Activated naive CD8-positive, alpha-beta T cell treated with anti-CD3 and anti-CD28 coated beads, Interleukin-2, amount 50 U/mL, for 24 hours (primary cell): ENCODE data around the gene MUC4.
"Not testable (repeated sequence)": the region's sequence is repeated elsewhere in the genome, so short reads cannot be mapped to it uniquely, and the experiment has no call there.

Experiments
- ATAC-seq: fragments of 150-1000 bp; cut with Tn5 transposase; one replicate; pipeline ENCODE4 v1.10.0; 2021
- DNase-seq: peaks from one replicate; pipeline ENCODE4 v3.0.0; 2021
- H3K27ac Mint-ChIP-seq: one replicate; pipeline ENCODE4 v1.8.0; 2021; ENCODE audit warnings: mild to moderate bottlenecking, mixed read lengths
- H3K27me3 Mint-ChIP-seq: one replicate; pipeline ENCODE4 v1.8.0; 2021; ENCODE audit warnings: mixed read lengths
- H3K36me3 Mint-ChIP-seq: one replicate; pipeline ENCODE4 v1.8.0; 2021; ENCODE audit warnings: low read depth, mixed read lengths
- H3K4me1 Mint-ChIP-seq: one replicate; pipeline ENCODE4 v1.8.0; 2021; ENCODE audit warnings: mixed read lengths
- H3K4me3 Mint-ChIP-seq: one replicate; pipeline ENCODE4 v1.8.0; 2021; ENCODE audit warnings: mild to moderate bottlenecking, moderate library complexity, mixed read lengths
- H3K9me3 Mint-ChIP-seq: one replicate; pipeline ENCODE4 v1.8.0; 2021; ENCODE audit warnings: mixed read lengths

The MUC4 gene

DNA sequence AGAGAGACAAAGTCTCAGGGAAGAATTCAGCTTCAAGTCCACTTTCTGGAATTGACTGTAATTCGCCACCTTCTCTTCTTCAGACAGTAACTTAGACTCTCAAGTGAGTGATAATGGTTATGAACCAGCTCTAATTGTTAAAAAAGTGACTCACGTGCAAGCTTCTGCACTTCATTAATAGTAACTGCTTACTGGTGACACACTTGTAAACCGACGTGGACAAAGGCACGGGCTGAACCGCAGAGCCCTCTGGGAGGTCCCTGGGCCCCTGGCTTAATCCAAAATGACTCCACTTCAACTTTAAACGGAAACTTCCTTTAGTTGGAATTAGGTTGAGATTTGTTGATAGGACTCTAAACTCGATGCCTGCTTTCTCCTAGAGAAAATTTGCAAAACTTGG, 17.0 kb downstream of the MUC4 start:
- no peaks in the 10 kb centered on the region for H3K36me3 Mint-ChIP-seq
- peaks cover 2% of the 10 kb centered on the region for H3K27me3 Mint-ChIP-seq
- H3K9me3 Mint-ChIP-seq = peaks cover 4% of the 10 kb centered on the region
- no peak overlapping the region for H3K27ac Mint-ChIP-seq
- ATAC-seq (no peak), DNase-seq (no peak)
- H3K4me1 Mint-ChIP-seq = peaks cover 8% of the 10 kb centered on the region
- no peak overlapping the region for H3K4me3 Mint-ChIP-seq

DNA sequence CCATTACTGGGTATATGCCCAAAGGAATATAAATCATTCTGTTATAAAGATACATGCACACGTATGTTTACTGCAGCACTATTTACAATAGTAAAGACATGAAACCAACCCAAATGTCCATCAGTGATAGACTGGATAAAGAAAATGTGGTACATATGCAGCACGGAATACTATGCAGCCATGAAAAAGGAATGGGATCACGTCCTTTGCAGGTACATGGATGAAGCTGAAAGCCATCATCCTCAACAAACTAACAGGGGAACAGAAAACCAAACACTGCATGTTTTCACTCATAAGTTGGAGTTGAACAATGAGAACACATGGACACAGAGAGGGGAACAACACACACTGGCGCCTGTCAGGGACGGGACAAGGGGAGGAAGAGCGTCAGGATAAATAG, 19.1 kb downstream of the MUC4 start:
- not testable (repeated sequence) for H3K4me3 Mint-ChIP-seq, H3K27ac Mint-ChIP-seq, H3K36me3 Mint-ChIP-seq, H3K9me3 Mint-ChIP-seq, ATAC-seq, DNase-seq, H3K27me3 Mint-ChIP-seq
- peaks cover 23% of the 10 kb centered on the region for H3K4me1 Mint-ChIP-seq

- DNase-seq = no peak
- H3K27ac Mint-ChIP-seq = no peak overlapping the region
Measured at GRCh38 chr3:195790901-195791300, 20.8 kb downstream of the MUC4 start.

DNA sequence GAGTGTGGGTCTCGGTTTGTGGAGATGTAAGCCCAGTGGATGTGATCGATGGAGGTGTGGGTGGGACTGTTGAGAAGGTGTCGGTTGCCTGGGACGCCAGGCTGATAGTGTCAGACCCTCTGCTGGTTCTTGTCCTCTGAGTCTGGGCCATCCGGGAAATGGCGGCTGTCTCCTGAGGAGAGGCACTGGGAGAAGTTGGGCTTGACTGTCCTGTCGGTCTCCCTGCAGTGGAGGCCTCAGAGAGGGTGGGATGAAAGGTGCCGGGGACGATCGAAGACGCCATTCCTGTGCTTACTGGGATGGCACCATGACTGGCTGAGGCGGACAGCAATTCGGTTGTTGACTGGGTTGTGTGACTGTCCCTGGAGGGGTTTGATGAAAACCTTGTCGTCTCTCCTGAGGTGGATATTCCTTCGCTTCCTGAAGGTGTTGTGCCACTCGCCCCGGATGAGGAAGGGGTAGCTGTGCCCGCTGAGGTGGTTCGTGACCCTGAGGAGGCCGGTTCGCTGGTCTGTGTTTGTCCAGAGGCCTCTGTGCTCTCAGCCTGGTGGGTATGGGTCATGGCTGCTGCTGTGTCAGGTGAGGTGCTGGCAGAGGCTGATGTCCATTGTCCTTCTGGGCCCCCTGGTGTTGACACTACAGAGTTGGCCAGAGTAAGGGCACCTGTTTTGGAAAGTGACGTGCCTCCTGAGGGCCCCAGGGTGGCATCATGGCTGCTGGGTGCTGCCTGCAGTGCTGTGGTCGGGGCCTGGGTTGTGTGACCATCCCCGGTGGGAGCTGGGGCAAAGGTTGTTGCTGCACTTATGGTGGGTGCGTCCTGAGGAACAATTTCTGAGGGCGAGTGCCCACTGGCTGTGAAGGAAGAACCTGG, 22.8 kb downstream of the MUC4 start:
- H3K27ac Mint-ChIP-seq = no peak overlapping the region
- ATAC-seq = no peak

More at GRCh38 chr3:195790901-195791300, 20.8 kb downstream of the MUC4 start:
- Mint-ChIP-seq H3K36me3 (peaks cover 7% of the 10 kb centered on the region), H3K4me3 (no peak overlapping the region), H3K9me3 (peaks cover 16% of the 10 kb centered on the region), H3K4me1 (peaks cover 30% of the 10 kb centered on the region), H3K27me3 (peaks cover 2% of the 10 kb centered on the region)
- no peak for ATAC-seq

GRCh38 chr3:195785781-195786405, 25.8 kb downstream of the MUC4 start:
- Mint-ChIP-seq H3K36me3 (peaks cover 29% of the 10 kb centered on the region), H3K9me3 (peaks cover 51% of the 10 kb centered on the region), H3K4me1 (peaks cover 54% of the 10 kb centered on the region), H3K27ac (peak overlapping the region; percentile 69)
- not testable (repeated sequence) for ATAC-seq, H3K27me3 Mint-ChIP-seq, H3K4me3 Mint-ChIP-seq, DNase-seq

More for the DNA sequence above, 22.8 kb downstream of the MUC4 start:
- no peak for DNase-seq
- Mint-ChIP-seq H3K27me3 (no peaks in the 10 kb centered on the region), H3K9me3 (peaks cover 36% of the 10 kb centered on the region), H3K4me1 (peaks cover 44% of the 10 kb centered on the region), H3K4me3 (no peak overlapping the region), H3K36me3 (peaks cover 21% of the 10 kb centered on the region)

GRCh38 chr3:195784031-195784430, 27.7 kb downstream of the MUC4 start:
- peaks cover 52% of the 10 kb centered on the region for H3K4me1 Mint-ChIP-seq
- H3K27me3 Mint-ChIP-seq, H3K27ac Mint-ChIP-seq, ATAC-seq, H3K4me3 Mint-ChIP-seq, DNase-seq: not testable (repeated sequence)
- H3K36me3 Mint-ChIP-seq = peaks cover 35% of the 10 kb centered on the region
- peaks cover 61% of the 10 kb centered on the region for H3K9me3 Mint-ChIP-seq

- not testable (repeated sequence) for ATAC-seq, DNase-seq, H3K27me3 Mint-ChIP-seq, H3K4me3 Mint-ChIP-seq, H3K27ac Mint-ChIP-seq
- Mint-ChIP-seq H3K9me3 (peaks cover 52% of the 10 kb centered on the region), H3K4me1 (peaks cover 37% of the 10 kb centered on the region), H3K36me3 (peaks cover 31% of the 10 kb centered on the region)
Measured at GRCh38 chr3:195781236-195781635, 30.5 kb downstream of the MUC4 start.

DNA sequence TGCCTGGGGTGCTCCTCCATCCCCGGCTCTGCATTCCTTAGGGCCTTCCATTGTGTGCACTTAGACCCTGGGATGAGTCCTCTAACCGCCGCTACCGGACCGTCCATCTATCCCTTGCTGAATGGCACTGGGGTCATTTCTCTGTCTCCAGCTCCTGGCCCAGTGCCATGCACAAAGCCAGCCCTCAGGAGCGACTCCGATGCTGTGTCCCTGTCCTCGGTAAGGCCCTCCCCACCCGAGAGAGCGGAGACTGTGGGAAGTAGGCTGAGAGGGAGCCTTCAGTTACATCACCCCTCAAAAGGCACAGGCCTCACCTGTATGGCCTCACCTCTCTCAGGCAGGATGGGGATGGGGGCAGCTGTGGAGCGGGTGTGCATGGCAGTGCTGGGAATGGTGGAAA, 33.8 kb downstream of the MUC4 start:
- H3K4me3 Mint-ChIP-seq = no peak overlapping the region
- H3K4me1 Mint-ChIP-seq = peaks cover 15% of the 10 kb centered on the region
- H3K27ac Mint-ChIP-seq = no peak overlapping the region
- H3K36me3 Mint-ChIP-seq = peaks cover 11% of the 10 kb centered on the region
- H3K27me3 Mint-ChIP-seq = no peaks in the 10 kb centered on the region
- no peak for ATAC-seq
- no peak for DNase-seq
- H3K9me3 Mint-ChIP-seq = peaks cover 24% of the 10 kb centered on the region

DNA sequence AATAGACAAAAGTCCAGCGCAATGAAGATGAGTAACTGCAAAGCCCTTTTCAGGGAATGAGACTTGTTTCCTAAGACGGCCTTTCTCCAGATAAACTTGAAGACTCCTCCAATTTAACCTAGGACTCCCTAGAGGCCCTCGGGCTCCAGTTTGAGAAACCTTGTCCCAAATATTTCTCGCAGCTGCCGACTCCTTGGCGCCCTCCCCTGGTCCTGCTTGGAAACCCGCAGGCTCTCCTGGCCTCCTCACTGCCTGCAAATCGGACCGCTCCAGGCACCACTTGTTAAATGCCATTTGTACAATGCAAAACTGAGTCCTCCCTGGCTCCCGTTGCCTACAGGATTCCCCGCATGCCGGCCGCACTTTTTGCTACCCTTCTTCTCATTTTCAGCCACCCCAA, 36.8 kb downstream of the MUC4 start:
- Mint-ChIP-seq H3K4me1 (peaks cover 2% of the 10 kb centered on the region), H3K27me3 (peaks cover 5% of the 10 kb centered on the region), H3K27ac (no peak overlapping the region), H3K36me3 (no peaks in the 10 kb centered on the region), H3K4me3 (no peak overlapping the region), H3K9me3 (peaks cover under 1% of the 10 kb centered on the region)
- DNase-seq (peak; percentile 36), ATAC-seq (no peak)

GRCh38 chr3:195773956-195774537, 37.7 kb downstream of the MUC4 start:
- no peaks in the 10 kb centered on the region for H3K36me3 Mint-ChIP-seq
- H3K4me3 Mint-ChIP-seq = no peak overlapping the region
- no peaks in the 10 kb centered on the region for H3K9me3 Mint-ChIP-seq
- H3K4me1 Mint-ChIP-seq = peaks cover 2% of the 10 kb centered on the region
- DNase-seq (no peak), ATAC-seq (no peak)
- H3K27ac Mint-ChIP-seq = no peak overlapping the region
- H3K27me3 Mint-ChIP-seq = peaks cover 5% of the 10 kb centered on the region

DNA sequence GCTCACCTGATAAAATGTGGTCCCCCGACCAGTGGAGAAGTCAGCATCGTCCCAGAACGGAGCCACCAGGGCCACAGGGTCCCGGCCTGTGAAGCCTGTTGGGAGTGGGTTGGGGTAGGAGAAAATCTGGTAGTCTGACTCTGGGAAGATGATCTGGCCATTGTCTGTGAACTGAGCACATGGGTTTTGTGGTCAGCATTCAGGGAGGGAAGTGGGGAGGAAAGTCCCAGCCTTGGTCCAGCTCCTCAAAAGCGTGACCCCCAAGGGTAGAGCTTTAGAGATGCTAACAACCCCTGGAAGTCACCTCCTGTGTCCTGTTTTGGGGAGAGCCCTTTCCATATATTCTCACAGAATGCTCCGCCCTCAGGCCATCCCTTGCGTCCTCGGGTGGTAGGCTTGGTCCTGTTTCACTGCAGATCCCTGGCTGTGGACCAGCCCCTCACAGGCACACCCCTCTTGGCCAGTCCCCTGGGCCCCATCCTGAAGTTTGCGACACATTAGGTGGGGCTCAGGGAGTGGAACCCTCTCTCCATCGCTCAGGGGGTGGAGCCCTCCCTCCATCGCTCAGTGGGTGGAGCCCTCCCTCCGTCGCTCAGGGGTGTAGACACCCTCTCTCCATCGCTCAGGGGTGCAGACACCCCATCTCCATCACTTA, 40.0 kb downstream of the MUC4 start:
- DNase-seq (no peak), ATAC-seq (no peak)
- no peaks in the 10 kb centered on the region for H3K36me3 Mint-ChIP-seq
- H3K27ac Mint-ChIP-seq = peak overlapping the region; percentile 82
- H3K4me1 Mint-ChIP-seq = peaks cover 2% of the 10 kb centered on the region
- no peak overlapping the region for H3K4me3 Mint-ChIP-seq
- H3K27me3 Mint-ChIP-seq = peaks cover 5% of the 10 kb centered on the region
- H3K9me3 Mint-ChIP-seq = peaks cover 4% of the 10 kb centered on the region

GRCh38 chr3:195770841-195771645, 40.7 kb downstream of the MUC4 start:
- H3K4me3 Mint-ChIP-seq, H3K36me3 Mint-ChIP-seq, H3K9me3 Mint-ChIP-seq, H3K4me1 Mint-ChIP-seq, DNase-seq, H3K27me3 Mint-ChIP-seq: not testable (repeated sequence)
- H3K27ac Mint-ChIP-seq = peak overlapping the region; percentile 82
- ATAC-seq = peak; percentile 41

GRCh38 chr3:195770081-195770840, 41.5 kb downstream of the MUC4 start:
- H3K4me3 Mint-ChIP-seq = no peak overlapping the region

More at GRCh38 chr3:195770081-195770840, 41.5 kb downstream of the MUC4 start:
- peaks cover 5% of the 10 kb centered on the region for H3K27me3 Mint-ChIP-seq
- ATAC-seq (no peak), DNase-seq (no peak)
- H3K27ac Mint-ChIP-seq = peak overlapping the region; percentile 19
- no peaks in the 10 kb centered on the region for H3K36me3 Mint-ChIP-seq
- H3K9me3 Mint-ChIP-seq = peaks cover 4% of the 10 kb centered on the region
- peaks cover 2% of the 10 kb centered on the region for H3K4me1 Mint-ChIP-seq
